ENCODE results near the gene USP31. TPM values are rescaled to one million over a fixed set of nuclear protein-coding genes. Genes with fewer than 3 reads are reported as not detected.

Gene USP31
- total RNA-seq, 1 experiment from 2014 or later: 16.1 TPM

- H3K9me3 ChIP-seq (ENCODE audit: control insufficient read depth, low read depth, low read length): no peaks in the 10 kb centered on the region
- no peak overlapping the region for H2BK5ac ChIP-seq (ENCODE audit: insufficient read length, low read length)
- Mint-ChIP-seq H3K9me3 (no peaks in the 10 kb centered on the region), H3K4me1 (peaks cover 31 to 34% of the 10 kb centered on the region in 2 experiments), H3K36me3 (ENCODE audit: insufficient read depth in 1 of 3, low read depth in 3 of 3) (peaks cover 34 to 53% (median 52%) of the 10 kb centered on the region in 3 experiments; a peak in 6 of 7 replicates), H3K27ac (peak overlapping the region in 2 of 3 experiments; percentile 55 to 79; a peak in 3 of 7 replicates), H3K4me3 (no peak overlapping the region), H3K27me3 (ENCODE audit: low read depth) (no peaks in the 10 kb centered on the region)
- no peak overlapping the region for H2BK15ac ChIP-seq (ENCODE audit: low read depth, low read length)
- H3K23me2 ChIP-seq (ENCODE audit: insufficient read length, low read depth, low read length, poor library complexity, severe bottlenecking): no peaks in the 10 kb centered on the region
- H4K91ac ChIP-seq (ENCODE audit: insufficient read length, low read depth, low read length): no peak overlapping the region
- H2AFZ ChIP-seq (ENCODE audit: low read length): no peak overlapping the region
- no peak overlapping the region for H3K4ac ChIP-seq (ENCODE audit: low read depth, low read length)
- H2BK120ac ChIP-seq (ENCODE audit: low read depth, low read length, poor library complexity, severe bottlenecking): no peak overlapping the region
- H2BK20ac ChIP-seq (ENCODE audit: low read depth, low read length, poor library complexity, severe bottlenecking): no peak overlapping the region
- H3K27me3 ChIP-seq (ENCODE audit: insufficient read depth, low read length): no peaks in the 10 kb centered on the region
- no peak overlapping the region for H4K5ac ChIP-seq (ENCODE audit: insufficient read length, low read depth, low read length)
- H2BK12ac ChIP-seq (ENCODE audit: insufficient read length, low read depth, low read length): no peak overlapping the region
- H3K23ac ChIP-seq (ENCODE audit: insufficient read length, low read depth, low read length): no peak overlapping the region
- no peak overlapping the region for H3K18ac ChIP-seq (ENCODE audit: insufficient read length, low read depth, low read length)
- H3K27ac ChIP-seq (ENCODE audit: insufficient read length, low read depth, low read length): no peak overlapping the region
- 0 out of 2 replicates have a peak, but pooled peaks cover 3% of the 10 kb centered on the region for H3K4me1 ChIP-seq (ENCODE audit: insufficient read depth, low read length)
- no peak overlapping the region for H4K8ac ChIP-seq (replicated peaks; ENCODE audit: insufficient read length, low read depth, low read length)
- no CpG with 5 or more reads among the region's 6 CpGs for WGBS (ENCODE audit: extremely low coverage, insufficient read length, low lambda C conversion rate)
- no peak for TF ChIP-seq CTCF (conservative IDR thresholded peaks at IDR 0.05)
- no peak overlapping the region for H3T11ph ChIP-seq (ENCODE audit: low read length)
- H2AK5ac ChIP-seq (ENCODE audit: insufficient read length, low read length): no peak overlapping the region
- no peak overlapping the region for H3K9ac ChIP-seq (ENCODE audit: extremely low read depth, insufficient read length, low read length)
- no peak for DNase-seq
- no peak overlapping the region for H3K56ac ChIP-seq (ENCODE audit: insufficient read length, low read depth, low read length)
- H3K79me1 ChIP-seq (ENCODE audit: insufficient read depth, low read depth, low read length, poor library complexity, severe bottlenecking): no peaks in the 10 kb centered on the region
- H3K79me2 ChIP-seq (ENCODE audit: insufficient read depth, low read length): no peaks in the 10 kb centered on the region
- no peak overlapping the region for H3K14ac ChIP-seq (ENCODE audit: insufficient read depth, low read length)
- H3K4me2 ChIP-seq (ENCODE audit: insufficient read depth, insufficient read length, low read length): no peak overlapping the region
- H4K20me1 ChIP-seq (ENCODE audit: control insufficient read depth, insufficient read depth, insufficient read length): no peaks in the 10 kb centered on the region
These were observed 67.6 kb downstream of the USP31 start for GRCh38 chr16:23081675-23082119.

Data from H9 (cell line).